CMK (cell line): ENCODE measurements around the gene TEX28.
"Not testable (repeated sequence)": the region's sequence is repeated elsewhere in the genome, so short reads cannot be mapped to it uniquely, and the experiment has no call there.

Experiments used
- DNase-seq: peaks from one replicate; pipeline ENCODE4 v3.0.0-alpha.2; 2010; ENCODE audit warnings: low read depth

TEX28 gene

GRCh38 chrX:154247377-154248045, 47.4 kb downstream of the TEX28 start:
- not testable (repeated sequence) for DNase-seq

GRCh38 chrX:154239982-154240503, 54.9 kb downstream of the TEX28 start:
- DNase-seq: not testable (repeated sequence)

- DNase-seq: not testable (repeated sequence)
Measured at GRCh38 chrX:154238939-154239559, 55.9 kb downstream of the TEX28 start.

- DNase-seq: not testable (repeated sequence)
Measured at GRCh38 chrX:154233620-154234019, 61.3 kb downstream of the TEX28 start.

GRCh38 chrX:154231443-154231842, 63.5 kb downstream of the TEX28 start:
- DNase-seq: not testable (repeated sequence)

GRCh38 chrX:154226706-154227105, 68.2 kb downstream of the TEX28 start:
- DNase-seq: not testable (repeated sequence)

- DNase-seq: not testable (repeated sequence)
Measured at GRCh38 chrX:154225292-154225691, 69.6 kb downstream of the TEX28 start.
